HUDEP-2 (cell line): ENCODE data around the gene GSE1.

Source experiments
- DNase-seq, 76 experiments: peaks; one replicate each; lab custom pipeline; 2025; ENCODE audit not compliant: unreplicated experiment in 76 of 76; lab: John Stamatoyannopoulos, UW

Gene GSE1

GRCh38 chr16:85689285-85689949 lies 76.3 kb downstream of the GSE1 start:
- no peak for DNase-seq

DNA sequence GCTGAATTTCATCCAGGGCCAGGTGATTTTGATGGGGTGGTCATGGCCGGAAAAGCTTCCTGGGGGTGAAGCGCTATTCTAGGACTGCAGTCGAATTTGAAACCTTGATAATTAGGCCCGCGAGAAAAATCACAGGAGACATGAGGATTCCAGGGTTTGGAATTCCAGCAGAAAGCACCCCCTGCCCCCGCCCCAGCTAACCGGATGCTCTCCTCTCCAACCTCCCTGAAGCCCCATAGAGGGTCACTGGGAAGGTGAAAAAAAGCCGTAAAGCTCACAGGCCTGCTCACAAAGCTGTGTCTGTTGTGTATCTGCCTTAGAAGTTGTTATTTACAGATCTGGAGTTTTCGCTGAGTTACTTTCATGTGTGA lies 76.8 kb downstream of the GSE1 start:
- DNase-seq = no peak

GRCh38 chr16:85690469-85691064 lies 77.4 kb downstream of the GSE1 start:
- DNase-seq = no peak

- no peak for DNase-seq
Observed at GRCh38 chr16:85695196-85696128, 82.3 kb downstream of the GSE1 start.

DNA sequence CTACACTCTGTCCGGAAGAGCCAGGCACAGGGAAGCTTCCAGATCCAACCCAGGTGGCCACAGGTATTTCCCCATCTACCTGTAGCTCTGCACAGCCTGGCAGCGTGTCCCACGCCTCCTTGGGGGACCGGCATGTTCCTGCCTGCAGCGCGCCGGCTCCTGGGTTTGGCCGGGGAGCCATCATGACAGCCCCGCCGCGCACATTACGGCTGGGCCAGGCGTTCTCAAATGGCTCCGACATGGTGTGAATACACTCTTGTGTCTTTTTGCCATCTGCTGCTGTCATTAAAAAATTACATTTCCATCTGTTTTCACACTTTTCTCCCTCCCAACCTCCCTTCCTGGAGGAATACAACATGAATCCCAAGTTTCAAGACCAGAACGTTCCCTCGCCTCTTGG lies 83.7 kb downstream of the GSE1 start:
- DNase-seq = no peak

GRCh38 chr16:85697431-85697830 lies 84.3 kb downstream of the GSE1 start:
- no peak for DNase-seq

DNA sequence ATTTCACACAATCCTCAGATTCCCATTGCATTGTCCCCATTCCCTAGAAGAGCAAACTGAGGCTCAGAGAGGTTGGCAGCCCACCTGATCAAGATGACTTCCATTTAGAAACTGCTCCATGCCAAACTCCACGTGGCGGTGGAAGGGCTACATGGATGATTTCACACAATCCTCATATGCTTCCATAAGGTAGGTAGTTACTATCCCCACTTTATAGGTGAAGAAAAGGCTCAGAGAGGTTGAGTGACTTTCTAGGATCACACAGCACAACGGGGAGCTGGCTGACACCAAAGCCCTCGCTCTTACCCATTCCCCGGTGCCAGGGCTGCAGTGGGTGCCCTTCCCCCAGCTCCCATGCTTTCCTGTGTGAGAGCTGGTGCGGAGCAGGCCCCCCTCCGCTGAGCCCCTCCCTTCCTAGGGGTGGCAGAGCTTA lies 85.4 kb downstream of the GSE1 start:
- no peak for DNase-seq

DNA sequence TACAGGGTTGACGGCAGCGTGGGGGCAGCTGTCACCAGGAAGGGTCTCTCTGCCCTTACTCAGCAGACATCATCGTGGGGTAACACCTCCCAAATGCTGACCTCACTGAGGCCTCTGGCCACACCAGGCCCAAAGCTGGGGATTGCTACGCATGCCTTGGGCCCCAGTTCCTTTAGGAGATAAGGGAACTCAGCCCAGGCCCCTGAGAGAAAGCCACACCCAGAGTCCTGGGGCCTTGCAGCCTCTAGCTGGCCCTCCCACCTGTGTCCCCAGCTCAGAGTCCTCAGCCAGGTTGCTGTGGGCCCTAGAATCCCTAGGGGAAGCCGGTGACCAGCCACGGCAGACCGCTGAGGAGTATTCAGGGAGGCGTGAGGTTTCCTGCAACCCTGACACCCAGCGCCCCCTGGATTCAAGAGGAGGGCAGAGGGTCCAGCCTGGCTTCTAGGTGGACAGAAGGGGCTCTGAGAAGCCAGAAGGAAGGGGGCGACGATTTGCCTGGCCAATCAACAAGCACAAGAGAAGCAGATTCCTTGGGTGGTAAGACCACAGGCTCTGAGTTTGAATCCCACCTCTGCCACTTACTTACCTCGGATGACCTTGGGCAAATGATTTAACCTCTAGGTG lies 85.9 kb downstream of the GSE1 start:
- DNase-seq = peak in 9 of 76 experiments; percentile 5 to 33 (median 15)

DNA sequence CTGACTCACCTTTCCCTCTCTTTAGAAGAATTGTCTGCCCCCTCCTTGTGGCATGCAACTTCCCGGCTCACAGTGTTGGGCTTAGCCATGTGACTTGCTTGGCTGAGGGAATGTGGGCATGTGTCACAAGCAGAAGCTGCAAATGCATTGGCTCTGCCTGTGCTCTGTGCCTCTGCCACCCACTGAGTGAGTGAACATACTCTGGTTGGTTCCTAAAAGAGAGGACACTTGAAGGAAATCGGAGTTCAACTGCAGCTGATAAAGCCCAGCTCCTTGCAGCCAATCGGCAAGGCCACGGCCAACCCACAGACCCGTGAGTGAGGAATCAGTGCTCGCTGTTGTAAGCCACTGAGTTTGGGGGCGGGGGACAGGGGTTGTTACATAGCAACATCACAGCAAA lies 86.5 kb downstream of the GSE1 start:
- peak in 2 of 76 experiments; percentile 8 to 25 for DNase-seq

GRCh38 chr16:85704011-85704410 lies 90.9 kb downstream of the GSE1 start:
- no peak for DNase-seq

DNA sequence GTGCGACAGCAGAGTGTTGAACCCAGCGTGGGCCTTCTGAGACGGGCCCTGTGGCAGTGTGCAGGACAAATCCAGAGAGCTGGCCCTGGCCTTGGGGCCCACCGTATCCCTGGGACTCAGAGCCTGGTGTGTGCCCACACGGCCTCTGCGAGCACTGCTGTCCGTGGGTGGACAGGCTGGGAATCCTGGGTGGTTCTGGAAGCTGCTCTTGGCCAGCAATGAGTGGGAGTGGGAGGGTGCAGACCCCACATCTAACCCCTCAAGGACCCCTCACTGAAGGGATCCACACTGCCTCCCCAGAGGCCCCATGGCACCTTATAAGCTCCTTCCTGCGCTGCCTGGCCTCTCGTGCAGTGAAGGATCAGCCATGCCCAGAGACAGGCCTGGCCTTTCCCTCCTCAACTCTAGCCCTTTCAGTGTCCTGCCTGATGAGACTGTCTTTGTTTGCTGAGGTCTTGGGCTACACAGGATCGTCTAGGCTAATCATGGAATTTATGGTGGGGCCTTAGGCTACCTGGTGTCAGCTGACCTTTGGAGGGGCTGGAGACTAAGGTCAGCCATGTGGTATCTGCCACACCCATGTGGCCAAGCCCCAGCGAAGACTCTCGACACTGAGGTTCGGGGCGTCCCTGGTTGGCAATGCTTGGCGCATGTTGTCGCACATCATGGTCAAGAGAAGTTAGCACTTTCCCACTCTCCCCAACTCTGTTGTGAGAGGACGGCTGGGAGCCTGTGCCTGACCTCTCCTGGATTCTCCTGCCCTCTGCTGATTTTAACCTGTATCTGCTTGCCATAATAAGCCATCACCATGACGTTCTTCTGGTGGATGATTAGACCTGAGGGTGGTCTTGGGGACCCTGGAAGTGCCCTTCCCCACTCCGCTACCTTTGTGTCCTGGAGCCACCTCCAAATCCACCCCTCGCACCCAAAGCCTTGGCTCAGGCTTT lies 92.1 kb downstream of the GSE1 start:
- DNase-seq = peak in 1 of 76 experiments; percentile 2

DNA sequence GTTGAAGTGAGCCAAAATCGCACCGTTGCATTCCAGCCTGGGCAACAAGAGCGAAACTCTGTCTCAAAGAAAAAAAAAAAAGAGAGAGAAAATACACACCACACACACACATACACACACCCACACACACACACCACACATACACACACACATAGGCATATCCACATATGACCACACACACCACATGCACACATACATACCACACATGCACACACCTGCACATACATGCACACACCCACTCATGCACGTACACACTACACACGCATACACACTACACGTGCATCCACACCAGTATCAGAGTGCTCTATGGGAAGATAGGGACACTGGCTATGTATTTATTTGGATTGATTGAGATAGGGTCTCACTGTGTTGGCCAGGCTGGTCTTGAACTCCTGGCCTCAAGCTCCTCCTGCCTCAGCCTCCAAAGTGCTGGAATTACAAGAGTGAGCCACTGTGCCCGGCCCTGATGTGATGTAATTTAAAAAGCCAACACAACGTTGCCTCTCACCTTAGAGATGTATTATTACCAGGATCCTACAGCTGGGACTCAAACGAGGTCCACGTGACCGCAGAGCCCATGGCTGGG lies 93.4 kb downstream of the GSE1 start:
- DNase-seq = no peak

DNA sequence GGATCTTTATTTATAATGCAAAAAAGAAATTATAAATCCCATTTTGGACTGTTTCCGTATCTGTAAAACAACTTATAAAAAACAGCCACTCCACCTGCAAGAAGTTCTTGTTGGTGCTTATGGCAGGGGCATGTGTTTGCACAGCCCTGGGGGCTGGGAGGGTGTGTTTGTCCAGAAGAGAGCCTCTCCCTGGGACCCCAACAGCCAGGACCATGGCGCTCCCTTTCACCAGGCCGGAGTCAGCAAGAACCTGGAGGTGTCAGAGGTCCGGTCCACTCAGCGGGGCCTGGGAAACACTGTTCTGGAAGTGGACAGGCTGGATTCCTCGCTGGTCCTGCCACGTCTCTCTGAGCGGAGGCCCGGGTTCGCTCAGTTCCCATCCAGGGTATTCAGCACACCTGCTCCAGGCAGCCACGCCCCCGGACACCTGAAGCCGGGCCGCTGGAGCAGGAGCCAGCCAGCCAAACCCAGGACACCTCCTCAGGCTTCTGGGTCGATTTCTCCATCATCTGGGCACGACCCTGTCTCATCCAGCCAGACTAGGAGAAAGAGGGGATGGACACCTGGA lies 94.5 kb downstream of the GSE1 start:
- no peak for DNase-seq

- DNase-seq = no peak
Observed at GRCh38 chr16:85708338-85708737, 95.2 kb downstream of the GSE1 start.

GRCh38 chr16:85709766-85710585 lies 96.9 kb downstream of the GSE1 start:
- no peak for DNase-seq

GRCh38 chr16:85710732-85711131 lies 97.6 kb downstream of the GSE1 start:
- no peak for DNase-seq

DNA sequence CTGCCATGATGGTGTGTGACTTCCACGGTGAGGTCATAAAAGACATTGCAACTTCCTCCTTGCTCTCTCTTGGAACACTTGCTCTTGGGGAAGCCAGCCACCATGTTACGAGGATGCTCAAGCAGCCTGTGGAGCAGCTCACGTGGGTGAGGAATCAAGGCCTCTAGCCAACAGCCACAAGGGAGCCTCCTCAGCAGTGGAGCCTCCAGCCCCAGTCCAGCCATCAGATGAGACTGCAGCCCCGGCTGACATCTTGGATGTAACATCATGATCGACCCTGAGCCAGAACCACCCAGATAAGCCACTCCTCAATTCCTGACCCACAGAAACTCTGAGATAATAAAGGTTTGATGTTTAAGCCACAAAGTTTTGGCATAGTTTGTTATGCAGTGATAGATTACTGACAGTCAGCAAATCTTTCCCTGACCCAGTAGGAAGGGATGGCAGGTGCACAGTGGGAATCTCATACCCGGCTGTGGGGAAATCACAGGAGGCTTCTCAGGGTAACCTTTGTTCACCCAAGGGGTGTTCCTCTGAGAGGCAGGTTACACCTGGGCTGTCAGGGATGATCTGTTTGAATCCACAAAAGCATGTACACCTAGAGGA lies 99.0 kb downstream of the GSE1 start:
- no peak for DNase-seq

DNA sequence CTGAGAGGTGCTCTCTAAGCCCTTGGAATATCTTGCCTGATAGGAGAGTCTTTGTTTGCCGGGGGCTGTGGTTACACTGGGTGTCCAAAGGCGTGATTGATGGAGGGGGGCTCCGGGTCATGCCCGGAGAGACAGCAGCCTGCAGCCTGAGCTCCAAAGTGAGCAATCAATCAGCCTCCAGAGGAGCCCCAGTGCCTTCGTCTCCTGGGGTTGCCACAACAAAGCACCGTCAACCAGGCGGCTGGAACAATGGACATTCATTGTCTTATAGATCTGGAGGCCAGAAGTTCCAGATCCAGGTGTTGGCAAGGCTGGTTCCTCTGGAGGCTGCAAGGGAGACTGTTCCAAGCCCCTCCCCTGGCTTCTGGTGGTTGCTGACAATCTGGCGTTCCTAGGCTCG lies 99.7 kb downstream of the GSE1 start:
- DNase-seq = no peak
